Activated CD4-positive, alpha-beta T cell treated with anti-CD3 and anti-CD28 coated beads, Interleukin-2, Interleukin-6, amounts not matched to agents 100 ng/mL and 50 ng/mL, durations not matched to agents 16 hours and 8 hours (primary cell): ENCODE results near the gene HK3.
"Not testable (repeated sequence)": the region's sequence is repeated elsewhere in the genome, so short reads cannot be mapped to it uniquely, and the experiment has no call there.

Experiments
- DNase-seq: peaks from one replicate; pipeline ENCODE4 v3.0.0-alpha.2; 2020

The HK3 gene

DNA sequence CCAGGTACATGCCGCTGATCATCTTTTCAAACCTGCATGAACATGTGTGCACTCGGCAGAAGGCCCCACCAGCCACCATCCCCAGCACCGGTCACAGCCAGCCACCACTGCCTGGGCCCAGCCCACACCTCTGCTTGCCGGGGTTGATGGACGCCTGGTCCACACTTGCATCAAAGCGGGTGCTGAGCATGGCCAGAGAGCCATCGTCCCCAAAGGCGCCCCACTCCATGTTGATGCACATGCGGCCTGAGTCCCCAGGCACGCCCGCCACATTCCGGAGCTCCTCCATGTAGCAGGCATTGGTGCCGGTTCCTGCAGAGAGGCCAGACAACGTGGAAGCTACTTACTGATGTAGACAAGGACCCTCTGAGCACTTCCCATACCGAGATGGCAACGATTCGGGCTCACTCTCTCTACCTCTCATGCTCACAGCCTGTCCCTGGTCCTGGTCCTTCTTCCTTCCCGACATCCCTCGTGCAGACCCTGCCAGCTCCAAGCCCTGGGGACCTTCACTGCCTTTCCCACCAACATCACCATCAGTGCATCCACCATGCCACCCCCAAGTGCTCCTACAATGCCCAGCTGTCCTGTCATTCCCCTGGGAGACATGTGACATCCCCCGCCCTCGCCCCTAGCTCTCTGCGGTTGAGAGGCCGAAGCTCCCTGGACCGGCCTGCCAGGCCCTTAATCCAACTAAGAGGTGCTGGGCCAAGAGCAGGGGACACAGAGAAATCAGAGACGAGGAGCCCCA is 17.2 kb downstream of the HK3 start:
- DNase-seq: no peak

DNA sequence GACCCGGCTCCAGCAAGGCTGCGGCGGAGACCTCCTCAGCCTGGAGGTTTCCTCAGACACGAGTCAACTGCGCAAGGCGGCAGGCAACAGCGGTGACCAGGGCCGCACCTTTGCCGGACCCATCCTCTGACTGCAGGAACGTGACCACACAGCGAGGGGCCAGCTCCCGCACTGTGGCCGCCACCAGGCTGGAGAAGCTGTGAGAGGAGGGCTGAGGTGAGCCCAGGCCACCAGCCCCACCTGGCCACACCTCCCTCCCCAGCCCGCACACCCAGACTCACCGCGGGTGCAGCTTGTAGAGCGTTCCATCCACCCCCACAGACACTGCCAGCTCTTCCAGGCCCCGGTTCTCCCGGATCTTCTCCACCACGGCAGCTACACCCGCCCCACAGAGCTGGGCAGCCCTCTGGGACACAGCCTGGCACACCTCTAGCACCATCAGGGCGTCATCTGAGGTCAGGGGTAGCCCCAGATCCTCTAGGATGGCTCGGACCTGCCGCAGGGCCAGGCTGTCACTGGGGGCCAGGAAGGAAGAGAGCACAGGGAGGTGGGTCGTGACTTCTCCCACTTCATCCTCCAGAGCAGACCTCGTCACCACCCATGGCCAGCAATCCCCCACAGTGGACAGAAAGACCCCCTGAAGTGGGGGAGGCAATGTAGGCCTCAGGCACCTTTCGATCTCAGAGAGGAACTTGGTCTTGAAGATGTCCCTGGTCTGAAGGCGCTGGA is 18.0 kb downstream of the HK3 start:
- DNase-seq: no peak

DNA sequence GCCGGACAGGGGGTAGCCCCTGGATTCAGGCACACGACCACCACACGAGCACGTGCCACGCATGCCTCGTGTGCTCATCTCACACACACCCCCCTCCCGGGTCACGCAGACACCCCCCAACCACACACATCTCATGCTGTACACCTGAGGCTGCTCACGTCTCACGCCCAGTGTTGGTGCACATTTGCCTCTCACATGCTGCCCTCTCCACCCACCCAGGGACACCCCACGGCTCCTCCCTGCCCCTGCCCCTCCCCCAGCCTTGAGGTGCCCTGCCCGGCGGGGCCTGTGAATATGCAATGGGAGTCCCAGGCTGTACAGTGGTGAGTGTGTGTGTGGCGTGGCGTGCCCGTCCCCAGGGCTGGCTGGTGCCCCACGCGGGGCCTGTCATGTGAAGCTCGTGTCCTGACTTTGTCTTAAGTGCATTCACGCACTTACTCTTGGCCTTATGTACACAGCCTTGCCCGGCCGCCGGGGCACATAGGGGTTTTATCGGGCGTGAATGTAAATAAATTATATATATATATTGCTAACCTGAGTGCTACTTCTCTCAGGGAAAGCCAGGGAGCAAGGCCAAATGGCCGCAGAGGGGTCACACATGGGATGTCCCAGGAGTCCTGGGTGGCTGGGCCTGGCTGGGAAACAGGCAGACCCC is 18.7 kb downstream of the HK3 start:
- no peak for DNase-seq

DNA sequence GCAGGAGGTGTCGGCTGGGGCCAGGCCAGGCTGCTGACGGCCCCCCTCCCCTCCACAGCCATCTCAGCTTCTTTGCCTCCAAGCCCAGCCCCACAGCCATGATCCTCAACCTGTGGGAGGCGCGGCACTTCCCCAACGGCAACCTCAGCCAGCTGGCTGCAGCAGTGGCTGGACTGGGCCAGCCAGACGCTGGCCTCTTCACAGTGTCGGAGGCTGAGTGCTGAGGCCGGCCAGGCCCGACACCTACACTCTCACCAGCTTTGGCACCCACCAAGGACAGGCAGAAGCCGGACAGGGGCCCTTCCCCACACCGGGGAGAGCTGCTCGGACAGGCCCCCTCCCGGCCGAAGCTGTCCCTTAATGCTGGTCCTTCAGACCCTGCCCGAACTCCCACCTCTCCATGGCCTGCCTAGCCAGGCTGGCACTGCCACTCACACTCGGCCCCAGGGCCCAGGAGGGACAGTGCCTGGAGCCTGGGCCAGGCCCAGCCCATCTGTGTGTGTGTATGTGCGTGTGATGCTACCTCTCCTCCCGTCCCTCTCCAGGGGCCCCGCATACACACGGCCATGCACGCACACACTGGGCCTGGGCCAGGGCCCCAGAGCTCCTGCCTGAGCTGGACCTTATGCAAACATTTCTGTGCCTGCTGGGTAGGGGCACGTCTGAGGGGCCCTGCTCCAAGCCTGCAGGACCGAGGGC is 19.3 kb downstream of the HK3 start:
- DNase-seq: no peak

DNA sequence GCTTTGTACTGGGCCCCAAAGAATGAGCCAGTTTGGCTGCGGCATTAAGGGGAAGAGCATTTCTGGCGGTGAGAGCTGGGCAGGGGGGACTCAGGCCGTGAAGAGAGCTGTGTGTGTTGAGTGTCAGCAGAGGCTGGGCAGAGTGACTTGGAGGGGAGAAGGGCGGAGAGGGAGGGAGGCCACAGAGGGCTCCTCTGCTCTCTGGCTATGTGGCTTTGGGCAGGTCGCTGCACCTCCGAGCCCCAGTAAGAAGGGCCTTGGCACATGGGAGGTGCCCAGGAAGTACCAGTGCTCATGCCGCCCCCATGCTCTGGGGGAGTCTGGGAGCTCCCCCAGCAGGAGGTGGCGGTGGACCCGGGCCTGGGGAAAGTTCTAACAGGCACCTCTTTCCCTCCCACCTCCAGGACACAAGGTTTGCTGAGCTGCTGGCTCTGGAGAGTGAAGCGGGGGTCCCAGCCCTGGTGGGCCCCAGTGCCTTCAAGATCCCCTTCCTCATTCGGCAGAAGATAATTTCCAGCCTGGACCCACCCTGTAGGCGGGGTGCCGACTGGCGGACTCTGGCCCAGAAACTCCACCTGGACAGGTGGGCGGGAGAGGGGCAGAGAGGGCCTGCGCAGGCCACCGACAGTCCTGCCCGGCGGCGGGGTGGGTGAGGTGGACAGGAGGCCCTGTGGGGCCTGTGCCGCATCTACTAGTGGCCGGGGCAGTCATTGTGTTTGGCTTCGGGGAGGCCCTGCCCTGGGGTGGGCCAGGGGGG is 20.1 kb downstream of the HK3 start:
- no peak for DNase-seq

DNA sequence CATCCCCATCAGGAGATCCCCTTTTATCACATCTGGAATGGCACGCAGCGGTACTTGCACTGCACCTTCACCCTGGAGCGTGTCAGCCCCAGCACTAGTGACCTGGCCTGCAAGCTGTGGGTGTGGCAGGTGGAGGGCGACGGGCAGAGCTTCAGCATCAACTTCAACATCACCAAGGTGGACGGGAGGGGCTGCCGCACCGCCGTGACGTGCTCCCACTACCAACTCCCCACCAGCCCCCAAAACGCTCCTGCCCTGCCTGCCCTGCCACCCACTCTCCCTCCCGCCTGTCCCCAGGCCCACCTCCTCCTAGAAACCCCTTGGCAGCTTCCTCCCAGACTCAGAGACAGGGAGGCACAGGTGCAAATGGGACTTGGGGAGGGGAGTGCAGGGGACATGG is 20.7 kb downstream of the HK3 start:
- DNase-seq: no peak

DNA sequence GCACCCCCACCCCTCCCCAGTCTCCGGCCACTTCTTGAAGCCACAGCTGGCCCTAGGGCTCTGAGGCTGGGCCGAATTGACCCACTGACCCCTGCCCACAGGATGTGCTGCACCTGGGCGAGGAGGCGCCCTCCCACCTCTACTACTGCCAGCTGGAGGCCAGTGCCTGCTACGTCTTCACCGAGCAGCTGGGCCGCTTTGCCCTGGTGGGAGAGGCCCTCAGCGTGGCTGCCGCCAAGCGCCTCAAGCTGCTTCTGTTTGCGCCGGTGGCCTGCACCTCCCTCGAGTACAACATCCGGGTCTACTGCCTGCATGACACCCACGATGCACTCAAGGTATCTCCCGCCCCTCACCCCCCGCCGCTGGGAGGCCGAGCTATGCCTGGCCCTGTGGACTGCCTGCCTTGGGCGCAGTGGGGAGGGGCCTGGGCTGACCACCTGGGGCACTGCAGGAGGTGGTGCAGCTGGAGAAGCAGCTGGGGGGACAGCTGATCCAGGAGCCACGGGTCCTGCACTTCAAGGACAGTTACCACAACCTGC is 21.3 kb downstream of the HK3 start:
- no peak for DNase-seq

DNA sequence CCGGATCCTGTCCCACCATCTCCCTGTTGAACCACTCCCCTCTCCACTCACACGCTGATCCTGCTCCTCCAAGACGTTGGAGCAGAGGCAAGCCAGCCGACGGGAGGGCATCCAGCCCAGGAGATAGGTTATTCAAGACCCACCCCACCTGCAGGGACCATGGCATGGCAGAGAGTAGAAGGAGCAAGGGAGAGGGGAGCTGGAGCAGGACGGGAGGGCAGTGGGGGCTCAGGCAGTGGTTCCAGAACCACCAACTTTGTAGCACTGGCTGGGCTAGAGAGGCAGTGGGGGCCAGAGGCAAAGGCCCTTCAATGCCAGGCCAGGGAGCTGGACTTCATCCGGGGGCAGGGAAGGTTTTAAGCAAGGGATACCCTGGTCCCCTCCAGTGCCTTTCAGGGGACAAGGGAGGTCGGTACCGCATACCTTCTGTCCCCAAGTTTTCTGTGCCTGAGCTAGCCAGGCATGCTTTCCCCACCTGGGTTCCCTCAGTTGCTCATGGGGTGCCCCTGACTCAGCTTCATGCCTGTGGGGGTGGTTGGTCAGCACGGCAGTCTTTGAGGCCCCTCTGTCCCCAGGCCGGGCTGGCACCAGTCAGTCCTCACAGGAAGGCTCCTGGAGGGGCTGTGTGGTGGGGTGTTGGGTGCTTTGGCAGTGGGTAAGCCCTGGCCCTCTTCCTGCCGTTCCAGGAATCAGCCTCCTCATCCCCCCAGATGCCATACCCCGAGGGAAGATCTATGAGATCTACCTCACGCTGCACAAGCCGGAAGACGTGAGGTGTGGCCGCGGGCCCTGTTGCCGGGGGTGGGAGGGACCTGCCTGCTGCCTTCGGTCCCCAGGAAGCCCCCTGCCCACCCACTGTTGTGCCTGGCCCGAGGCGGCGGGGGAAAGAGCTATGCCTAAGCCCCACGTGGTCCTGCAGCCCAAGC is 22.4 kb downstream of the HK3 start:
- DNase-seq: no peak

DNA sequence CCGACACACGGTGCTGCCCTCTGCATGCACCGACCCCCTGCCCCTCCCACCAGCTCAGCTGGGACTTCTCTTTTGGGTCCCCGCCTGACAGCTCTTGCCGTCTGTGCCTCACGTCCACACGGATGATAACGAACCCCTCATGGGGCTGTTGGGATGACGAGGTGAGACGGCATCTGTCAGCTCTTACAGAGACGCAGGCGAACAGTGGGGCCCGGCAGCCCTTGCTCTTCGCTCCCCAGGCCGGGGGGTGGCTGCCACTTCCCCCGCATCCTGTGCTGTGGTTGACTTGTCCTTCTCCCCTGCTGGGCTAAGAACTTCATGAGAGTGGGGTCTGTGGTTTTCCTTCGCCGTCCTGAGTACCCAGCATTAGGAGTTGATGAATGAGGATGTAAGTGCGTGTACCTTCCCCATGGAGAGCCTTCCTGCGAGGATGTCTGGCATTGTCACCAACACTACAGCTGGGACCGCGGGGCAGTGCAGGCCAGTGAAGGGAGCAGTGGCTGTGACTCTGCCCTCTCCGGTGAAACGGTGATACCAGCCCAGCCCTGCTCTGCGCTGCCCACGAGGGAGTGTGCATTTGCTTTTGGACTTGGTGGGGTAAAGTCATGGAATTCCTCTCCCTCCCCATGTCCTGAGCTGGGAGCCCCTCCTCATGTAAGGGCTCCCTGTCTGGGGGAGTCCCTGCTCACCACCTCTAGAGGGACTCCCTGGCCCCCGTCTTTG is 23.2 kb downstream of the HK3 start:
- no peak for DNase-seq

DNA sequence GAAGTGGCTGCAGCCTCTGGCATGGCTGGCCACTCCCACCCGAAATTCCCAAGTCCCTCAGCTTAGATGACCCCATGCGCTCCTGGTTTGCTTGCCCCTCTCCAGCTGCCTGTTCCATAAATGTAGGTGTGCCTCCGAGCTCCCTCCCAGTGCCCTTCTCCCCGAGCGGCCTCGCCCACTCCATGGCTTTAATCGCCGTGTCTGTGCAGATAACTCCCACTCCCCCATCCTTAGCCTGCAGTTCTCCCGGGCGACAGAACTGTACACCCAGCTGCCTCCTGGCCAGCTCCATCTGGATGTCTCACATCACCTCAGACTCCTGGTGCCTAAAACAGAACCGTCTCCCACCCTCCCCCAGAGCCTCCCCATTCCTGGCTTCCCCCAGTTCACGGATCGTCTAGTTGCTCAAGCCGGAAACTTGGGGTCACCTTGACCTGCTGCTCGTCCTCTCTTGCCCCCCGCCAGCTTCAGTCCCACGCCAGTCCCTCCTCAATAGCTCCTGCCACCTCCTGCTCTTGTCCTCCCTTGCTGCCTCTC is 24.1 kb downstream of the HK3 start:
- DNase-seq: no peak

DNA sequence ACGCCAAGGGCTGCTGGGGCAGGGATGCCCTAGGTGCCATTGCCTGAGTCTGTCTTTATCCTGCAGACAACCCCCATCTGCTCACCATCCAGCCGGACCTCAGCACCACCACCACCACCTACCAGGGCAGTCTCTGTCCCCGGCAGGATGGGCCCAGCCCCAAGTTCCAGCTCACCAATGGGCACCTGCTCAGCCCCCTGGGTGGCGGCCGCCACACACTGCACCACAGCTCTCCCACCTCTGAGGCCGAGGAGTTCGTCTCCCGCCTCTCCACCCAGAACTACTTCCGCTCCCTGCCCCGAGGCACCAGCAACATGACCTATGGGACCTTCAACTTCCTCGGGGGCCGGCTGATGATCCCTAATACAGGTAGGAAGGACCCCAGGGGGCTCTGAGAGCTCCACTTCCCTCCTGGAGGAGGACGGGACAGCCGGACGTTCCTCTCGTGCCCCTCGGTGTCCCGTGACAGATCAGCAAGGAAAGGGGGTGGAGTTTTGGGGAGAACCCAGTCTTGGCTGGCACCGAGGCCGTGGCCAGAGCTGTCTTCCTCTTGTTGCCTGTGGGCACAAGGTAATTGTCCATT is 24.9 kb downstream of the HK3 start:
- no peak for DNase-seq

DNA sequence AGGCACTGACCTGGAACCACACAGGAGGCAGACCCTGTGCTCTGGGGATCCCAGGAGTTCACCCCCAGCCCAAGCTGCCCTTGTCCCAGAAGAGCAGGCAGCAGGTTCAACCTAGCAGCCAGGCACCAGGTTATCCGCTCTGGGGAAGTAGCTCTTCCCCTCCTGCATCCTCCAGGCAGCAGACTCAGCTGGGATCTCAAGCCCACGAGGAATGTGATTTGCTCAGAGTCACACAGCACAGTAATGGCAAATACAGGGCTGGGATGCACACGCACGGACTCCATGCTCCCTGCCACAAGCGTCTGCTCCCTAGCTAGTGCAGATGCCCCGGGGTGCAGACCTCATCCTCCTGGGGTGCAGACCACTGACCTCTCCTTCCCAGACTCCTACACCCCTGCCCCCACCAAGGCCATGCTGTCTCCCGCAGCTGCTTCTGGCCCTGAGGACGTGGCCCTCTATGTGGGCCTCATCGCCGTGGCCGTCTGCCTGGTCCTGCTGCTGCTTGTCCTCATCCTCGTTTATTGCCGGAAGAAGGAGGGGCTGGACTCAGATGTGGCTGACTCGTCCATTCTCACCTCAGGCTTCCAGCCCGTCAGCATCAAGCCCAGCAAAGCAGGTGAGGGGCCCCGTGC is 25.5 kb downstream of the HK3 start:
- DNase-seq: no peak

DNA sequence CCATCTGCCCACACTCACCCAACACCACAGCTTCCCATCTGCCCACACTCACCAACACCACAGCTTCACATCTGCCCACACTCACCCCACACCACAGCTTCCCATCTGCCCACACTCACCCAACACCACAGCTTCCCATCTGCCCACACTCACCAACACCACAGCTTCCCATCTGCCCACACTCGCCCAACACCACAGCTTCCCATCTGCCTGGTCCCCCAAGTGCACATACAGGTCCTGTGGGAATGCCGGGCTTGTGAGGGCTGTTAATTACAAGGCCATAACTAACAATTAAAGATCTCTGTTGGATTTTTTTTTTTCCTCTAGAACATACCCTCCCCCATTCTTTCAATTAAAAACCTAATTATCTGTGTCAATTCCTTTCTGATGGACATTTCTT is 26.1 kb downstream of the HK3 start:
- DNase-seq: not testable (repeated sequence)

DNA sequence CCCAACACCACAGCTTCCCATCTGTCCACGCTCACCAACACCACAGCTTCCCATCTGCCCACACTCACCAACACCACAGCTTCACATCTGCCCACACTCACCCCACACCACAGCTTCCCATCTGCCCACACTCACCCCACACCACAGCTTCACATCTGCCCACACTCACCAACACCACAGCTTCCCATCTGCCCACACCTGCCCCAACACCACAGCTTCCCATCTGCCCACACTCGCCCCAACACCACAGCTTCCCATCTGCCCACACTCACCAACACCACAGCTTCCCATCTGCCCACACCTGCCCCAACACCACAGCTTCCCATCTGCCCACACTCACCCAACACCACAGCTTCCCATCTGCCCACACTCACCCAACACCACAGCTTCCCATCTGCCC is 26.6 kb downstream of the HK3 start:
- not testable (repeated sequence) for DNase-seq

DNA sequence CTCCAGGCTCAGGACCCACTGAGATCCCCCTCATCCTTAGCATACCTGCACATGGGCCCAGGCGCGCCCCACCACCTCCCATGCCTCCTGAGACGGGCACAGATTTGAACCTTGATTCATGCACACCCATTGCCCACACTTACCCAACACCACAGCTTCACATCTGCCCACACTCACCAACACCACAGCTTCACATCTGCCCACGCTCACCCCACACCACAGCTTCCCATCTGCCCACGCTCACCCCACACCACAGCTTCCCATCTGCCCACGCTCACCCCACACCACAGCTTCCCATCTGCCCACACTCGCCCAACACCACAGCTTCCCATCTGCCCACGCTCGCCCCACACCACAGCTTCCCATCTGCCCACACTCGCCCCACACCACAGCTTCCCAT is 28.5 kb downstream of the HK3 start:
- DNase-seq: not testable (repeated sequence)

DNA sequence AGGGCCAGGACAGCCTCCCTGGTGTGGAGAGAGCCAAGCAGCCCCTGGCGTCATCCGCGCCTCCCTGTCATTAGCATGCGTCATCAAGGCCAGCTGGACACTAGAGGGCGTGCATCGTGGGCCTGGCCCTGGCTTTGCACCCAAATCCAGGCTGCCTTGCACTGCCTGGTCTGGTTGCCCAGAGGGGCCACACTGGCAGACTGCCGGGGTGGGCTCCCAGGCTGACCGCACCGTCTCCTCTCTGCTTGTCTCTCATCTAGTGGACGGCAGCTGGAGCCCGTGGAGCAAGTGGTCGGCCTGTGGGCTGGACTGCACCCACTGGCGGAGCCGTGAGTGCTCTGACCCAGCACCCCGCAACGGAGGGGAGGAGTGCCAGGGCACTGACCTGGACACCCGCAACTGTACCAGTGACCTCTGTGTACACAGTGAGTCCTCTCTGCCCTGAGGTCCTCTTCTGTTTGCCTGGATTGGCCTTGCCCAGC is 29.0 kb downstream of the HK3 start:
- no peak for DNase-seq

DNA sequence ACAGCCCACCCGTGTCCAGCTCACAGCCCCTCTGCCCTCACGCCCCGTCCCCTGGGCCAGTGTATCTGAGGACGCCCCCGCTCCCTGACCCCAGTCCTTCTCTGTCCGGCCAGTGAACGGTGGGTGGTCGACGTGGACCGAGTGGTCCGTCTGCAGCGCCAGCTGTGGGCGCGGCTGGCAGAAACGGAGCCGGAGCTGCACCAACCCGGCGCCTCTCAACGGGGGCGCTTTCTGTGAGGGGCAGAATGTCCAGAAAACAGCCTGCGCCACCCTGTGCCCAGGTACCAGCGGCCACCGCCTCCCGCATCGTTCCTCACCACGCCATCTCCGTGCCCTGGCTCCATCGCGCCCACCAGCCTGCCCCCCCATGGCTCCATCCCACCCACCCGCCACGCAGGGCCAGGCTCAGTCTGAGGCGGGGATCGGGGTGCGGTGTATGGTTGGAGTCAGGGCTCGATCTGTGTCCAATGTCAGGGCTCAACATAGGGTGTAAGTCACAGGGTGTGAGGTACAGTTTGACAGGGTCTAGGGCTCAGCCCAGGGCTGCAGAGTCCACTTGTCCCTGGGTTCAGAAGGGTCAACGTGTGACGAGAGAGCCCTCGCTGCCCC is 29.5 kb downstream of the HK3 start:
- DNase-seq: no peak

DNA sequence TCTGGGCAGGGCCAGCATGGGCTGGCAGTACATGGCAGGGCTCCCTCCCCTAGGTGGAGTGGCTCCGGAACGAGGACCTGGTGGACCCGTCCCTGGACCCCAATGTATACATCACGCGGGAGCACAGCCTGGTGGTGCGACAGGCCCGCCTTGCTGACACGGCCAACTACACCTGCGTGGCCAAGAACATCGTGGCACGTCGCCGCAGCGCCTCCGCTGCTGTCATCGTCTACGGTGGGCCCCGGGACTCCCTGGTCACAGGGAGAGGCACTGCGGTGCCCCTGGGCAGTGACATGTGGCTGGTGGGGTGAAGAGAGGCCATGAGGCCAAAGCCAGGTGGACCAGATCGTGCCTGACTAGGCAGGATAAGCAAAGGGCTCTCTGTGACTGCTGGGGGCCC is 30.4 kb downstream of the HK3 start:
- no peak for DNase-seq

DNA sequence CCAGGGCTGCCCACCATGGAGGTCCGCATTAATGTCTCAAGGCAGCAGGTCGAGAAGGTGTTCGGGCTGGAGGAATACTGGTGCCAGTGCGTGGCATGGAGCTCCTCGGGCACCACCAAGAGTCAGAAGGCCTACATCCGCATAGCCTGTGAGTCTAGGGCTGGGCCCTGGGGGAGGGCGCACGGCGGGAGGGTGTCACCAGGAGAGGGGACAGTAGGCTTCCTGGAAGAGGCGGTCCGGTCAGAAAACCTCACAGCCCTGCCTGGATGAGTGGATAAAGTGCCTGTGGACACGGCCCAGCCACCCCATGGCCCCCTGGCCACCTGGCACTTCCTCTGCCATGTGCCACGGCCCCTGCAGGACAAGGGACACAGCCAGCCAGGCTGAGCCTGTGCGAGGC is 31.0 kb downstream of the HK3 start:
- no peak for DNase-seq
